ENCODE measurements around the gene RAB26.
"Not testable (repeated sequence)": the region's sequence is repeated elsewhere in the genome, so short reads cannot be mapped to it uniquely, and the experiment has no call there.

Gene RAB26, protein sequence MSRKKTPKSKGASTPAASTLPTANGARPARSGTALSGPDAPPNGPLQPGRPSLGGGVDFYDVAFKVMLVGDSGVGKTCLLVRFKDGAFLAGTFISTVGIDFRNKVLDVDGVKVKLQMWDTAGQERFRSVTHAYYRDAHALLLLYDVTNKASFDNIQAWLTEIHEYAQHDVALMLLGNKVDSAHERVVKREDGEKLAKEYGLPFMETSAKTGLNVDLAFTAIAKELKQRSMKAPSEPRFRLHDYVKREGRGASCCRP

GRCh38 chr16:2147981-2148671 lies at the start of gene RAB26:
Gene RAB26, plus strand, starts transcription at chr16:2148625. Its CDS starts 159 bp downstream, at chr16:2148784.
- no peak for DNase-seq

DNA sequence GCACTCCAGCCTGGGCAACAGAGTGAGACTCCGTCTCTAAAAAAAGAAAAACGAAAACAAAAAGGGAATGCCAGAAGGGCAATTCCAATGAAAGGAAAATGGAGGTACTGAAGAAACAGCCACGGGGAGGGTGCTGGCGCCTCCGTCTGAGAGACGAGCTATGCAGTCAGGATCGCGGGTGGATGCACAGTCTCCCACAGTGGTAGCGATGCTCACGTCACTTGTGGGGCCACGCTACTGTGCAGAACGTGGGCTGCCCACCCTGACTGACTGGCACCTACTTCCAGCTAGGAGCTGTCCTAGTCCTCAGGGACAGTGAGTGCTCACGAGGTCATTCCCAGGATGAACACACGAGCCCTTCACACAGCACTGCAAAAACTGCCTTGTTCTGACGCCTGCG lies 46.8 kb upstream of the RAB26 start:
- not testable (repeated sequence) for DNase-seq

GRCh38 chr16:2102471-2102870 lies 46.0 kb upstream of the RAB26 start:
- DNase-seq: no peak

- not testable (repeated sequence) for DNase-seq
These were observed 44.0 kb upstream of the RAB26 start for GRCh38 chr16:2104464-2104863.

GRCh38 chr16:2105291-2105690 lies 43.1 kb upstream of the RAB26 start:
- not testable (repeated sequence) for DNase-seq

DNA sequence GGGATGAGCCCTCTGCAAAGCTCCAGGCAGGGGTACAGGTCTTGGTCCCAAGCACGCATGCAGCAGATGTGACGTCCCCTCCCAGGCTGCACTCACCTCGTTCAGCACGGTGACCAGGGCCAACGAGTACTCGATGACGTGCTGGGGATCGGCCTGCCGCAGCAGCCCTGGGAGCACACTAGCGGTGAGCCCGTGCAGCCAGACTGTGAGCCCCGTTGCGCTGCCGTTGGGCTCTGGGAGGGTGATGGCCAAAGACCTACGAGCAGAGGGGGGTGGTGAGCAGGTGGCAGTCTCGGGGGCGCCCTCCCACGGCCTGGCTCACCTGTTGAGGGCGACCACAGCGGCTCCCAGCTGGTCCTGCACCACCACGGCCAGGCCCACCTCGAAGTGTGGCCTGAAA lies 42.7 kb upstream of the RAB26 start:
- DNase-seq: not testable (repeated sequence)

- DNase-seq: not testable (repeated sequence)
These were observed 42.2 kb upstream of the RAB26 start for GRCh38 chr16:2106211-2106610.

- DNase-seq: not testable (repeated sequence)
These were observed 41.2 kb upstream of the RAB26 start for GRCh38 chr16:2107121-2107790.

DNA sequence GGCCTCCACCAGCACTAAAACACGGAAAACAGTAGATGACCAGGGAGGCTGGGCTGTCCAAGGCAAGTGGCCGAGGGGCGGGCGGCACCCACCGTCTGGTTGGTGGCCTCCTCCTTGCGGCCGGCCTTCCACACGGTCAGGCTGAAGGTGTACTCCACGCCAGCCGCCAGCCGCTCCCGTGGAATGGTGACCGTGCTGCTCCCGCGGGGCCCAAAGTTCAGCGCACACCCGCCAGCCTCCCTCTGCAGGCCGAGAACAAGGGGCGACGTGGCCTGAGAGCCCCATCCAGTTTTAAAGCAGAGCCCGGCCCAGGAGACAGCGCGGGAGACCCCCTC lies 40.7 kb upstream of the RAB26 start:
- not testable (repeated sequence) for DNase-seq

DNA sequence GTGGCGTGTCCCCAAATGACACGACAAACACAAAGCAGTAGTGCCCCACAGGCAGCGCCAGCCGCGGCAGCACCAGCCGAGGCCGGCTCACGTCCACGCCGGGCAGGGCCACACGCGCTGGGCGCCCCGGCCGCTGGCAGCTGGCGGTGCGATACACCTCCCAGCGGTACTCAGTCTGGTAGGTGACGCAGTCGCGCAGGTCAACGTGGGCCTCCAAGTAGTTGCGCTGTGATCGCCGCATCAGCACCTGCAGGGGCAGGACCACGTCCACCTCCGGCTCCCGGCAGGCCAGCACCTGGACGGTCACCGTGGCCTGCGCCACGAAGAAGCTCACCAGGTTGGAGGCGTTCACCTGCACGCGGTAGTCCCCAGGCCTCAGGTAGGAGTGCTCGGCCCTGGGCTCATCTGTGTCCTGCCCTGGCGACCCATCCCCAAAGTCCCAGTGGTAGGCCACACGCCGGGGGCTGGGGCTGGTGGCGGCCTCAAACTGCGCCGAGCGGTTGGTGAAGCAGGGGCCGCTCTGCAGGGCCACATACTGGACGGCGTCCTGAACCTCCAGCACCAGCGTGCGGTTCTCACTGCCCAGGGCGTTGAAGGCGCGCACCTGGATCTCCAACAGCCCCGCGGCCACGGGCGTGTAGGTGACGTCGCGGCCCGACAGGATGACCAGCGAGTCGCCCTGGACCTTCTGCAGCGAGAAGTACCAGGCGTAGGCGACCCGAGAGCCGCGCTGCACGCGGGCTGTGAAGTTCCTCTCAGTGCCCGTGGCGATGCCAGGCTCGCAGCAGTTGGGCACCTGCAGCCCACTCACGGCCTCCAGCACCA lies 39.8 kb upstream of the RAB26 start:
- DNase-seq: not testable (repeated sequence)

GRCh38 chr16:2109271-2109580 lies 39.2 kb upstream of the RAB26 start:
- DNase-seq: not testable (repeated sequence)

GRCh38 chr16:2109872-2110271 lies 38.6 kb upstream of the RAB26 start:
- not testable (repeated sequence) for DNase-seq

- DNase-seq: not testable (repeated sequence)
These were observed 38.0 kb upstream of the RAB26 start for GRCh38 chr16:2110332-2111008.

DNA sequence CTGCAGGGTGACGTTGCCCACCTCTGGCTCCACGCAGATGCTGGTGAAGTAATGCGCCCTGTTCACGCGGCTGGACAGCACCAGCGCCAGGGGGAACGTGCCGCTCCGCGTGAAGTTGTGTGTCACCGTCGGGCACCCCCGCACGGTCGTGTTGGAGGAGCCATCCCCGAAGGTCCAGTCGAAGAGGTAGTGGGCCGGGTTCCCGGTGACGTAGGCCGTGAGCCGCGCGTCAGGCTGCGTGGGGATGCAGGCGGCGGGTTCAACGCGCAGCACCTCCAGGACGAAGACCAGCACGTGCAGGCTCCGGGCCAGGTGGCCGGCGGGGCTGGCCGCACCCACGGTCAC lies 37.4 kb upstream of the RAB26 start:
- not testable (repeated sequence) for DNase-seq

- not testable (repeated sequence) for DNase-seq
These were observed 36.8 kb upstream of the RAB26 start for GRCh38 chr16:2111412-2112335.

- not testable (repeated sequence) for DNase-seq
These were observed 35.8 kb upstream of the RAB26 start for GRCh38 chr16:2112539-2113106.

DNA sequence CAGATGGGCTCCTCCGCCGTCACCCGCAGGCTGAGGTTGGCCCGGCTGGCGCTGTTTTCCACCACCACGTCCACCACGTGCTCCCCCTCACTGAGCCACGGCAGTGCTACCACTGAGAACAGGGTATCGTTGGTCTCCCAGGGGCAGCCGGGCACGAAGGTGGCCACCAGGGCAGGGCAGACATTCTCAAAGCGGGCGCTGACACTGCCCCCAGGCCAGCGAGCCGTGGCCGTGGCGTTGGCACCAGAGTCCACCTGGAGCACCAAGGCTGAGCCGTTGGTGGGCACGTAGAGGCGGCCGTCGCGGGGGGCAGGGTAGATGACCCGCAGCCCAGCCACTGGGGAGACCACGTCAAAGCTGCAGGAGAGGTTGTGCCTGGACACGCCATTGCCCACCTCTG lies 34.2 kb upstream of the RAB26 start:
- DNase-seq: not testable (repeated sequence)

GRCh38 chr16:2114885-2115590 lies 33.4 kb upstream of the RAB26 start:
- DNase-seq: not testable (repeated sequence)

DNA sequence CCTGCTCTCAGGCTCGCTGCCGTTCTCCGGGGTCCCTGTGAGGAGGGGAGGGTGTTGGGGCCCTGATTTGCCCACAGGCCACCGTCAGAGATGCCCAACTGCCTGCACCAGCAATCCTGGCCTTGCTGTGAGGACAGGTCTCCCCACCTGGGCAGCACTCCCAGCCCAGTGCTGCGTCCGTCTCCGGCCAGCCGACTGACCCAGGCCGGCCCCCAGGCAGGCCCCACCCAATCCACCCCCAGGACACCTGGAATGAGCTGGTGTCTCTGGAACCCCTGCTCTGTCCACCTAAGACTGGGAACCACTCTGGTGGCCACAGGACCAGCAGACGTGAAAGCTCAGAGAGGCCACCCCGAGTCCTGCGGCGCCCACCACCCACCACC lies 32.8 kb upstream of the RAB26 start:
- no peak for DNase-seq

DNA sequence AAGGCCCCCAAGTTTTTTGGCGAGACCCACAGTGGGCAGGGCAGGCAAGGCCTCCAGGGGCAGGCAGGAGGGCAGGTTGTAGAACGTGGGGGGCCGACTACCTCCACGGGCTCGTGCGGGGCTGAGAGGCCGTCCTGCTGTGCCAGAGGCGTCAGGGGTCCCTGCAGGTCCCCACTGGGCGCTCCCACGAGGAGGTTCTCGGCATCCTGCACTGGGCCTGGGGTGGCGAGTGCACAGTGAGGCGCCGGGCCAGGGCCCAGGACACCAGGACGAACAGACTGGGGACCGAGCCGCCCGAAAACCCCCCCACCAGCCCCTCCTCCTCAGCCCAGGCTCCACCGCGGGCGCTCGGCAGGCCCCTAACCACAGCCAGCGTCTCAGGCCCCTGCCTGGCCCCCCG lies 32.0 kb upstream of the RAB26 start:
- not testable (repeated sequence) for DNase-seq

DNA sequence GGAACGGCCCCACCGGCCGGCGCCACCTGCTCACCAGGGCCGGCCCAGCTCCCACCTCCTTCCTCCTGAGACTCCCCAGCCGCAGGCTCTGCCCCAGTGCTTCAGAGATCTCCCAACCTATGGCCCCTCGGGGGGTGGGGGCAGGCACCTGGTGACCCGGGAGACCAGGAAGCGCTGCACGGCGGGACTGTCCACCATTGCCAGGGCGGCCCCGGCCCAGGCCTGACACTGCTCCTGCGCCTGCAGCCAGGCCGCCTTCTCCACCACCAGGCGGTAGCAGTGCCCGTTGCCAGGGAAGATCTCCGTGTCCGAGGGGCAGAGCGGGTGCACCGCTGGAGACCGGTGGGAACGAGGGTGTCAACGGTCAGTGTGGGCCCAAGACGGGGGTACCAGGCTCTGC lies 31.1 kb upstream of the RAB26 start:
- DNase-seq: not testable (repeated sequence)
